ENCODE data around the gene GGA1.

Gene GGA1

GRCh38 chr22:37672206-37672919 lies 63.7 kb downstream of the GGA1 start:
- DNase-seq (ENCODE audit: low read depth, low spot score), result no peak

GRCh38 chr22:37672920-37673455 lies 64.4 kb downstream of the GGA1 start:
- no peak for DNase-seq (ENCODE audit: low read depth, low spot score)

GRCh38 chr22:37674248-37674647 lies 65.6 kb downstream of the GGA1 start:
- no peak for DNase-seq (ENCODE audit: low read depth, low spot score)

- peak; percentile 99 for DNase-seq (ENCODE audit: low read depth, low spot score)
These were observed 66.6 kb downstream of the GGA1 start, which contains the start of gene LGALS1 for GRCh38 chr22:37674951-37675929. Gene LGALS1 (plus strand): TSS chr22:37675636. CDS start chr22:37675703, 67 bp downstream.

- peak; percentile 41 for DNase-seq (ENCODE audit: low read depth, low spot score)
These were observed 67.5 kb downstream of the GGA1 start for GRCh38 chr22:37675930-37676735.

GRCh38 chr22:37676736-37677492 lies 68.3 kb downstream of the GGA1 start:
- DNase-seq (ENCODE audit: low read depth, low spot score), result peak; percentile 97

- no peak for DNase-seq (ENCODE audit: low read depth, low spot score)
These were observed 68.9 kb downstream of the GGA1 start for GRCh38 chr22:37677493-37677974.

GRCh38 chr22:37678372-37678771 lies 69.7 kb downstream of the GGA1 start:
- no peak for DNase-seq (ENCODE audit: low read depth, low spot score)

GRCh38 chr22:37679670-37680069 lies 71.0 kb downstream of the GGA1 start:
- no peak for DNase-seq (ENCODE audit: low read depth, low spot score)

GRCh38 chr22:37680191-37680851 lies 71.7 kb downstream of the GGA1 start:
- no peak for DNase-seq (ENCODE audit: low read depth, low spot score)

GRCh38 chr22:37681001-37681424 lies 72.4 kb downstream of the GGA1 start:
- no peak for DNase-seq (ENCODE audit: low read depth, low spot score)

GRCh38 chr22:37681556-37682049 lies 73.0 kb downstream of the GGA1 start:
- peak; percentile 87 for DNase-seq (ENCODE audit: low read depth, low spot score)
